Activated CD8-positive, alpha-beta memory T cell treated with anti-CD3 and anti-CD28 coated beads, Interleukin-2, amount 50 U/mL, for 1 hour (primary cell): ENCODE results near the gene LHFPL3.
A peak's percentile ranks its signal among the peaks of the same experiment; 100 is the strongest.
"Not testable (repeated sequence)": the region's sequence is repeated elsewhere in the genome, so short reads cannot be mapped to it uniquely, and the experiment has no call there.

Experiments used
- DNase-seq: peaks from one replicate; pipeline ENCODE4 v3.0.0-alpha.2; 2020; ENCODE audit errors: extremely low read depth

LHFPL3 gene

DNA sequence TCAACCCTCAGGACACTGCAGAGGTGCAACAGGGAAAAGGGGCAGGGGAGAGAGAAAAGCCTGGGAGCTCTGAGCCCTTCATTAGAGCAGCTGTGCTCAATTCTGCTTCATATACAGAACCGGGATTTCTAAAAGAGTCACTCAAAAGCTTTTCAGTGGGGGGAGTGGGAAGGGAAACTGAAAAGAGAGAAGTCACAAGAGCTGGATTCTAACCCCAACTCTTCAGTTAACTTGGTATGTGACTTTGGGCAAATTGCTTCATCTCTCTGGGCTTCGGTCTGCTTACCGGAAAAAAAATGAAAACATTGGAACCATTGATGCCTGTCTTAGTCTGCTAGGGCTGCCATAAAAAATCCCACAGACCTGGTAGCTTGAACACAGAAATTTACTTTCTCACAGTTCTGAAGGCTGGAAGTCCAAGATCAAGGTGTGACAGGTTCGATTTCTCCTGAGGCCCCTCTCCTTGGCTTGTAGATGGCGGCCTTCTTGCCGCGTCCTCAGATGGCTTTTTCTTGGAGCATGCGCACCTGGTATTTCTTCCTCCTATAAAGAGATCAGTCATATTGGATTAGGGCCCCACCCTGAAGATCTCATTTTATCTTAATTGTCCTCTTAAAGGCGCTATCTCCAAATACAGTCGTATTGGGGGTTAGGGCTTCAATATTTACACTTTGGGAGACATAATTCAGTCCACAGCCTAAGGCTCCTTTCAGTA is 567.3 kb downstream of the LHFPL3 start:
- no peak for DNase-seq

DNA sequence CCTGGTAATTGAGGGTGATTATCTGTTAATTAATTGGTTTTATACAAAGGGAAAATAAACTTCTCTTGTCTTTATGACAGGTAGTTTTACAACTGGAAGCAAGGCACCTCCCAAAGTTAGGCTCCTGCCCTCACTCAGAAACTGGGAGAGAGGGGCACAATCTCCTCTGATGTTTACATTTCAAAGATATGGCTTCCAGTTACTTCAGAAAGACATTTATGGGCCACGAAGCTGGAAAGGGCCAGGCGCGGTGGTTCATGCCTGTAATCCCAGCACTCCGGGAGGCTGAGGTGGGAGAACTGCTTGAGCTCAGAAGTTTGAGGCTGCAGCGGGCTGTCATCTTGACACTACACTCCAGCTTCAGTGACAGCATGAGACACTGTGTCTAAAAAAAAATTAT is 570.0 kb downstream of the LHFPL3 start:
- DNase-seq = no peak

DNA sequence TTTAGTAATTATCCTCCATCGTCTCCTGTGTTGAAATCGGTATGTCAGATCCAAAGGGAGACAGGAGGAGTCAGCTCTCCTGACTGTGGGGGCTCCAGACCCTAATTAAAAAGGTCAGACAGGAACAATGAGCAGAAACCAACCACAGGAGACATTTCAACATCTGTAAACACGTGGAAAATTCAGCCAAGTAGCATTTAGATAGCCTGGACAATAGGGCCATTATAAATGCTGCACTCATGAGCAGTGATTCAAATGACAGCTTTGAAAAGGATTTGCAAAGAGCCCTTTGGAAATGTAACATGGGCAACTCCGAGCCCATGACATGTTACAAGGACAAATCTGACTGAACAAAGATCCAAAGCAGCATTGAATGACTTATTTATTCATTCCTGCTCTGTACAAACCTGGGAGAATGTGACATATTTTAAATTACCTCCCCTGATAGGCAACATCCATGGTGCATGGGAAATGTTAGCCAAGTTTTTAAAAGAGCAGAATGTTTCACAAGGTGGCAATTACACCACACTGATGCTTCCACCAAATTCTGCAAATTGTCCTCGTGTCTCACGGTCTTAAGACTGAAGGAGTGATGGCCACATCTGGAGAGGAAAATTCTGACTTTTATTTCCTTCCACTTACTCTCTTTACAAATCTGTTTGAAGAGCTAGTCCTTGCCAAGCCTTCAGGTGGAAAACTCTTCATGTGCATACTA is 572.3 kb downstream of the LHFPL3 start:
- no peak for DNase-seq

DNA sequence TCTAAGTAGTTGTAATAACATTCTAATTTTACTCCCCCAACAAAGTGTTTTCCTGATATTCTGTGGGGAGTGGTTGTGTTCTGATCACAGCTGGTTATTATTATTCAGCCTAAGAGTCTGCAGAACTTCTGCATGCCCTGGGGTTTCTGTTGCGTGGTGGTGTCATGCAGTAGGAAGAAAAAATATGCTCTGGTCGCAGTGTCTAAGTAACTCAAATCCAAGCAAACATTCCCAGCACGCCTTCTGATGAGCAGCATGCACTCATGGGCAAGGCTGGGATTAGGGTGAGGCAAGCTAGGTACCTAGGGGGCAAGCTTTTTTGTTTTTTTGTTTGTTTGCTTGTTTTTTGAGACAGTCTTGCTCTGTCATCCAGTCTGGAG is 572.8 kb downstream of the LHFPL3 start:
- DNase-seq = no peak

DNA sequence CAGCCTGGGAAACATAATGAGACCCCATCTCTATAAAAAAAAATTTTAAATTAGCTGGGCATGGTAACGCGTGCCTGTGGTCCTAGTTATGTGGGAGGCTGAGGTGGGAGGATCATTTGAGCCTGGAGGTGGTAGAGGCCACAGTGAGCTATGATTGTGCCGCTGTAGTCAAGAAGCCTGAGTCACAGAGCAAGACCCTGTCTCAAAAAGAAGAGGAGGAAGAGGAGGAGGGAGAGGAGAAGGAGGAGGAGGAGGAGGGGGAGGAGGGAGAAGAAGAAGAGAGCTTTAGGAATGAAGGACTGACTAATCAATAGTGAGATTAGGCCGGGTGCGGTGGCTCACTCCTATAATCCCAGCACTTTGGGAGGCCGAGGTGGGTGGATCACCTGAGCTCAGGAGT is 573.8 kb downstream of the LHFPL3 start:
- no peak for DNase-seq

DNA sequence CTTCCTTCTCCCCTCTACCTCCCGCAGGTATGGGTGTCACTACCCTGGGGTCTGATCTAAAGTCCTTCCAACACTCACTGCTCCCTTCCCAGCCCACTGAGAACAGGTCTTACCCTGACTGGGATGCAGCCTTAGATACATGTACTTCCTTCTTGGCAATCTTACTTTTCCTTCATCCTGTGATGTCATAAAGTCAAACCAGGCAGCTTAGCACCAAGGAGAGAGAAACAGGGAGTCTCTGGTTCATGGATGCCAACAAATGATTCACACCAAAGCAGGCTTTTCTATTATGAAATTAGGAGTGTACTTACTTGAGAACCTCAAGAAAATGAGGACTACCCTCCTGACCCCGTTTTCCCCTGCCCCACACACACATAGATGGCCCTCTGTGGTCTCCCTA is 574.6 kb downstream of the LHFPL3 start:
- DNase-seq = no peak

DNA sequence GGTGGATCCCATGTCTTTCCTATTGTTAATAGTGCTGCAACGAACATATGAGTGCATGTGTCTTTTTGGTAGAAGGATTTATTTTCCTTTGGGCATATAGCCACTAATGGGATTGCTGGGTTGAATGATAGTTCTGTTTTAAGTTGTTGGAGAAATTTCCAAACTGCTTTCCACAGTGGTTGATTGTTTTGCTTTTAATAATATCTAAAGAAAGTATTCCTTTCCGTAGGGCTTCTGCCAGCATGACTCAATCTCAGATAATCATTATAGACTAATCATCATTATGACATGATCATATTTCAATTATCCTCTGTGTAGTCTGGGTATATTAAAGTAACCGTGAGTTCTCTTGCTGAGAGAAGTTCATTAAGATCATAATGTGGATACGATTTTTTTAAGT is 575.4 kb downstream of the LHFPL3 start:
- no peak for DNase-seq

DNA sequence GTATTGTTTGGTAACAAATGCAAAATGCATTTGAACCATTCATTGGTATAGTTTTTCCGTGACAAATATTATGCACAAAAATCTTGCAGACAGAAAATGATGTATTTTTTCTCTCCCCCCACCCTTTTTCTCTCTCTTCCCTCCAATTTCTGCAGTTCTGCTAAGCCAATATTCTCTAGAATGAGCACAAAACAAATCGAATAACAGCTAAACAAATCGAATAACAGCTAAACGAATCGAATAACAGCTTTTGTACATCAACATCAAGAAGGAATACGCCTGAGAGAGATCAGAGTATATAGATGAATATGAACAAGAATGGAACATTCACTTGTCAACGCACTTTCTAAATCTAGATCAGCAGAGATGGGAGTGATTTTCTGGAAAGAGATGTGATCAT is 577.6 kb downstream of the LHFPL3 start:
- no peak for DNase-seq

DNA sequence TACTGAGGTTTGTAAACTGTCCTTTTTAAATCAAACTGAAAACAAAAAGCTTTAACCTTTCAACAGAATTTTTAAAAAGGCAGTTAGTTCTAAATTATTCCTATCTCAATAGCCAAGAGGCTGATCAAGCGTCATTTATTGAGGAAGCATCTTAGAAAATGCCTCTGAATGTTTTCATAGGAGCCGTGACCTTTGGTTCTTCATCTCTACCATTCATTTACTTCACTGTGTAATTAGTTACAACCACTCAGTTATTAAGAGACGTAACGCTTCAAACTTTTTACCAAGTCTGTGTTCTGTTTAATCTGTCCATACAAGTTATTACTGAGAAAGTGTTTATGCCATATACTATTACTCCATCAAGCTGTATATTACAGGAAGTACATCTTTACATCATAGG is 578.2 kb downstream of the LHFPL3 start:
- DNase-seq = no peak

DNA sequence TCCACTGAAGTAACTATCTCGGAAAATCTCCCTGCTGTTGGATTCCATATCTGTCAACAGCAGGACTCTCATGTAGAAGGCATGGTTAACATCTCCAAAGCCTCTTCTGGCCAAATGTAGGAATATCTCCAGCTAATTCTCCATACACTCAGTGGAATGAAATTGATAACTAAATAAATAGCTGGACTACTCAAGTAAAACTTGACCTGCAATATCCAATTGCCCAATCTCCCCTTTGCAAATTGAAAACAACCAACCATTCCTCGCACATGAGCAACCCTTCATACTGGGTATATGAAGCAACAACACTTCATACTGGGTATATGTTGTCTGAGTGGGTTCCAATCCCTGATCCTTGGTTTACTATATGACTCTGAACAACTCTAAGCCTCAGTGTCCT is 580.2 kb downstream of the LHFPL3 start:
- no peak for DNase-seq

DNA sequence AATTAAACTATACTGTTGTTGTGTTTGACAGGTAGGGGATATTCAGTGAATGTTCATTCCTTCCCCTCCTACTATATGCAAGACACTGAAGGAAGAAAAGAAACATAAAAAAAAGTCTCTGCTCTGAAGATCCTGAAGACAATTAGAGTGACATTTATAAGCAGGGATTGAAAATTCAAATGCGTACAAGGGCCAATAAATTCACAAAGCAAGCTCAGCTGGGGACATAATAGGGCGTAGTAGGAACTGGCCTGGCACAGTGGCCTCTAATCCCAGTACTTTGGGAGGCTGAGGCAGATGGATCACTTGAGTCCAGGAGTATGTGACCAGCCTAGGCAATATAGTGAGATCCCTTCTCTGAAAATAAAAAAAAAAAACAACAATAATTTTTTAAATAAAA is 580.7 kb downstream of the LHFPL3 start:
- no peak for DNase-seq

DNA sequence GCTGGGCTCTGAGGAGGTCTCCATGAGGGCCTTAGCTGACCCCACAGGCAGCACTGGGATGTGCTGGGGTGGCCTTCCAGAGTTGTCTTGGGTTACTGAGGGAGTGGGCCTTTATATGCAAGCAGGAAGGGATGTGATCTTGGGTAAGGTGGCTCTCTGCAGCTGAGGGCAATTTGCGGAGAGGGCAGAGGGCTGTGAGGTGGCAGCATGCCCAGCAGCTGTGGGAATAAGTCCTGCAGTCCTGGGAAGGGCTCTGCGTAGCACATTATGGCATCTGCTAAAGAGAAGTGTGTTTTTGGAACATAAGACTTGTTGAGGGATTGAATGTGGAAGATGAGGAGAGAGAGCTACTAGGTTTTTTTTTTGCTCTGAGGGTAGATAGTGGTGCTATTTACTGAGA is 586.0 kb downstream of the LHFPL3 start:
- DNase-seq = no peak

DNA sequence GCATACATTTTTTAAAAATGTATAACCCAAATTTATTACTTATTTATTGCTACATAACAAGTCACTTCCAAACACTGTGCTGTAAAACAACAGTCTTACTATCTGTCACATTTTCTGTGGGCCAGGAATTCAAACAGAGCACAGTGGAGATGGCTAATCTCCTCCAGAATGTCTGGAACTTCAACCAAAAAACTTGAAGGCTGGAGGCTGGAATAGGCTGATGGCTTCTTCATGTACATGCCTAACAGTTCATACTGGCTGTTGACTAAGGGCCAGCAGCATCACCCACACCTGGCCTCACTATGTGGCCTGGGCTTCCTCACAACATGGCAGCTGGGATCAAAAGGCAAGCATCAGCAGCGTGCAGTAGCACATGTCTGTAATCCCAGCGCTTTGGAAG is 593.2 kb downstream of the LHFPL3 start:
- DNase-seq = no peak

DNA sequence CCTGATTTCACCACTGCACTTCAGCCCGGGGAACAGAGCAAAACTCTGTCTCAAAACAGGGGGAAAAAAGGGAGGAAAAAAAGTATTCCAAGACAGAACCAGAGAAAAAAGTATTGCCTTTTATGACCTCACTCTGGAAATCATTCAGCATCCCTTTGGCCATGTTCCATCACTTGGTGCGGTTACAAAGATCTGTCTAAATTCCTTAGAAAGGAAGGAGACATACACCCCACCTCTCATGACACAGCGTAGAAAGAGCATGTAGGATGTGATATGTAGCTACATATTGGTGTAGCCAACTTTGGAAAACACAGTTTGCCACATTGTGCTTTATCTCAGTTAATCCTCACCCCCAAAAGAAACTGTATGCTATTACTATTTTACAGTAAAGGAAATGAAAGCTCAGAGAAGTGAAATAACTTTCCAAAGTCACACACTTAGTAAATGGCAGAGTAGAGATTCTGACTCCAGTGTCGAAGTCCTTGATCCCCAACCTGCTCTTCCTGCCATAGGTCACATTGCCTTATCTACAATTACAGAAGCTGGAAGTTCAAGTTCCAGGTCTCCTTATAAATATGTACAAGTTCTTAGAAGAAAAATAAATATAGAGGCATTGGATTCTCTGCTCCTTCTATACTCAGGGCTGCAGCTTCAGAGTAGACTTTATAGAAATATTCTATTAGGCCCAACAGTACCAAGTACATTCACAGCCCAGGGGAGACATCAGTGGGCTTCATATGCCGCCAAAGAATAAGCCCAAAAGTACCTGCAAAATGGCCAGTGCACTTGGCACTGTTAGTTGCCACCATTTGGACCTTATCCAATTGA is 594.0 kb downstream of the LHFPL3 start:
- no peak for DNase-seq

DNA sequence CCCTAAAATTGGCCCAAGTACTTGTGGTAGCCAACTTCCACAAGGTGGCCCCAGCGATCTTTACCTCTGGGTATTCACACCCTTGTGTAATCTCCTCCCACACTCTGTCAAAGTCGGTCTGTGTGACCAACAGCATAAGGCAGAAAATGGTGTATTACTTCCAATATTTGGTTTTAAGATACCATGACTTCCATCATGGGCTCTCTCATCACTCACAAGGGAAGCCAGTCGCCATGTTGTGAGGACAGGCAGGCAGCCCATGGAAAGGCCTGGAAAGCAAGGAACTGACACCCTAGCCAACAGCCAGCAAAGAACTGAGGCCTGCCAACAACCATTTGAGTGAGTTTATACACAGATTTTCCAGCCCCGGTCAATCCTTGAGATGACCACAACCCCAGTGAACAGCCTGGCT is 594.6 kb downstream of the LHFPL3 start:
- DNase-seq = peak; percentile 60

DNA sequence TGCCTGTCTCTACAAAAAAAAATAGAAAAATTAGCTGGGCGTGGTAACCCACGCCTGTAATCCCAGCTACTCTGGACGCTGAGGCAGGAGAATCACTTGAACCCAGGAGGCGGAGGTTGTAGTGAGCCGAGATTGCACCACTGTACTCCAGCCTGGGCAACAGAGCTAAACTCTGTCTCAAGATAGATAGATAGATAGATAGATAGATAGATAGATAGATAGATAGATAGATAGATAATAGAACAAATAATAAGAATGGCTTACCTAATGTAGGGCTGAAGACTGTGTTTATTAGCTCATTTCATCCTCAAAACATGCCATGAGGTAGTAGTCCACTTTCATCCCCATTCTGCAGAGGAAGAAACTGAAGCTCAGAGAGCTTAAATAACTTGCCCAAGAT is 597.8 kb downstream of the LHFPL3 start:
- not testable (repeated sequence) for DNase-seq

DNA sequence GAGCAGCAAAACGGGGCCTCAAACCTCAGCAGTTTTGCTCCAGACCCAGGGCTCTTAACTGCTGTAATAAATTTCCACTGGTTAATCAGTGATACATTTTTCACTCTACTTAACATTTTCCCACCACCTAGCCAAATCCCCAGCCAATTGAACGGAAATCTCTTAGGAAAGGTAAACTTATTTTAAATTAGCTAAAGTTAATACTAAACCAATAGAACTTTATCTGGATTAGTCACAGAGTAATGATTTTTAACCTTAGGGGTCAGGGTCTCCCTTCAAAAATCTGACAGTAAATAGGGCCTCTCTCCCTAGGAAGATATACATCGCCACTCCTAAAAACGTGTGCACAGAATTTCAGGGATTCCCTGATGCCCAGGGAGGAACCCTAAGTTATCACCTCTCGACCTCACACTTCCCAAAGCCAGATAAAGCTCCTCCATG is 598.2 kb downstream of the LHFPL3 start:
- DNase-seq = no peak

DNA sequence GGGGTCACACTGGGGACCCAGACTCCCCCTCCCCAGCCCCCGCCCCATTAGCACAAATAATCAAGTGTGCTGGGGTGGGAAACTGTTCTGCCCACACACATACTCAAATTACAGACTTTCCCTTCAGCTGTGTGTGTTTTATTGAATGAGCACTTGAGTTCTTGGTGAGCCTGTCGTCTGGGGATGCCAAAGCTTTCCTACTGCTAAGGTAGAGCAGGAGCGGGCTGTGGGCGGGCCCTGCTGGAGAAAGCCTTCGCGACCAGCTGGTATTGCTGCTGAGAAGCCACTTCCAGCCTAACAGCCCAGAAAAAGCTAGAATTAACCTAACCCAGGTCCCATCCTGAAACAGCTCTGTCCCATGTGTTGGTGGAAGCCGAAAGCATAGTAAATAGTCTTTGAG is 598.7 kb downstream of the LHFPL3 start:
- DNase-seq = no peak

DNA sequence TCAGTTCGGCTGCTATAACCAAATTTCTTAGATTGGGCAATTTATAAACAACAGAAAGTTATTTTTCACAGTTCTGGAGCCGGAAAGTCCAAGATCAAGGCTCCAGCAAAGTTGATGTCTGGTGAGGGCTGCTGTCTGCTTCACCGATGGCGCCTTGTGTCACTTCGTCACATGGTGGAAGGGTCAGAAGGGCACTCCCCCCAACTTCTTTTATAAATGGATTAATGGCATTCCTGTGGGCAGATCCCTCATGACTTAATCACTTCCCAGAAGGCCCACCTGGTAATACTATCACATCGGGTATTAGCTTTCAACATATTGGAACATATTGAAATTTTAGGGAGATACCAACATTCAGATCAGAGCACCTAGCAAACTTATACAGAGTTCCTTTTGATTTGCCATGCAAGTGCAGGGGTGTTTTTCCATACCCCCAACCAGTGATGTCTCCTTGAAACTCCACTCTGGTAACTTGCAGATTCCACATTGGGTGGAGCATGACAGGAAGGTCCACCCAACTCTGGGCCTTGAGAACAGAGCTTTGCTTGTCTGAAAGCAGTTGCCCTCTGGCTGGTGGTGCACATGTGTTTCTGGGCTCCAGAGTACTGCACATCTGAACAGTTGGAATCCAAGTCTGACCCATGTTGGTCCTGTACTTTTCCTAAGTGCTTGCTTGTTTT is 600.5 kb downstream of the LHFPL3 start:
- no peak for DNase-seq

DNA sequence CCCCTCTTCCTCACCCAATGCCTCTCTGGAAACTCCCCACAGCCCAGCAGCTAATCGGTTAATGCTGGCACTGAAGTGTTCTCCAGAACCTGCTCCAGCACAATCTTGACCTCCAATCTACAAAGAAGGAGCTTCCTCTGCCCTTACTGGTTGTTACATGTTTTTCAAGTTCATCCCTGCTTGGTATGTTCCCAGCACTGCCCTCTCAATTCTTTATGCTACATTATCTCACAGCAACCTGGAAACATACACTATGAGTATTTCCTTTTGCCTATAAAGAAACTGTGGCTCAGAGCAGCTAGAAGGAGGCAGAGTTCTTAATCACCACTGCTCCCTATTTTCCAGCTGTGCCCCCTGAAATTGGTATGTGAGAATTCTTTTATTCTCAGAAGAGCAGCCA is 601.5 kb downstream of the LHFPL3 start:
- no peak for DNase-seq

DNA sequence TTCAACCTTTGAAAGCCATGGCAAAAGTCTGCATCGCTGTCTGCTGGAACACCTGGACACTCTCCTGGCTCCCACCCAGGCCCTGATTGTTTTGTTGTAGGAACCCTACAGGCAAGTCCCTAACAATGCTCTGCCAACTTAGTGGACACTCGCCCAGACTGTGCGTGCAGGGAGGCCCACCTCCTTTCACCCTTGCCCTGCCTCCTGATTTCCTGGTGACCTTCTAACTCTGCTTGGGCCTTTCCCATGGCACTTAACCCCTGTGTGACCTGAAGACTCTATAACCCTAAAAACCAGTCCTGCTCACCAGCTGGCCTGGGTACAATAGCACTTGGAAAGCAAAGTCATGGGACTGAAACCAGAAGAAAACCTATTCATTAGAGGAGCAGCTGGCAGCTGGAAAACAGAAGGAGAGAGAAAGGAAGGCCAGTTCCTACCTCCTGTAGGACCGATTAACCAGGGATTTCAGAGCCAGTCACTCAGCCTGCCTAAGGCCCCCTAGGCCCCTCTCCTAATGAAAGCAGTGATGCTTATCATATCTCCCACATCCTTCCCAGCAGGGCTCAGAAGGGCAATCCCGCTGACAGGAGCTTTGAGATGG is 602.9 kb downstream of the LHFPL3 start:
- no peak for DNase-seq

DNA sequence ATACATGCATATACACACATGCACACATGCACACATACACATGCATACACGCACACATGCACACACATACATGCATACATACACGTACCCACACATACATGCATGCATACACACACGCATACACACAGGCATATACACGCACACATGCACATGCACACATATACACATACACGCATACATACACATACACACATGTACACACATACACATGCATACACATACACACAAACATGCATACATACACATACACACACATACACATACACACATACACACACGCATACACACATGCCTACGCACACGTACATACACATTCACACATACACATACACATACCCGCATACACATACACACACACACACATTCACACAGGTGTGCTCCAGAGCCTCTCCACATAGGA is 604.6 kb downstream of the LHFPL3 start:
- no peak for DNase-seq
